Activated CD4-positive, alpha-beta T cell treated with anti-CD3 and anti-CD28 coated beads, Interleukin-2, Interleukin-6, amounts not matched to agents 100 ng/mL and 50 ng/mL, durations not matched to agents 16 hours and 8 hours (primary cell): ENCODE results near the gene ABCB6.
"Not testable (repeated sequence)": the region's sequence is repeated elsewhere in the genome, so short reads cannot be mapped to it uniquely, and the experiment has no call there.

Source experiments
- DNase-seq: peaks from one replicate; pipeline ENCODE4 v3.0.0-alpha.2; 2020

The ABCB6 gene

DNA sequence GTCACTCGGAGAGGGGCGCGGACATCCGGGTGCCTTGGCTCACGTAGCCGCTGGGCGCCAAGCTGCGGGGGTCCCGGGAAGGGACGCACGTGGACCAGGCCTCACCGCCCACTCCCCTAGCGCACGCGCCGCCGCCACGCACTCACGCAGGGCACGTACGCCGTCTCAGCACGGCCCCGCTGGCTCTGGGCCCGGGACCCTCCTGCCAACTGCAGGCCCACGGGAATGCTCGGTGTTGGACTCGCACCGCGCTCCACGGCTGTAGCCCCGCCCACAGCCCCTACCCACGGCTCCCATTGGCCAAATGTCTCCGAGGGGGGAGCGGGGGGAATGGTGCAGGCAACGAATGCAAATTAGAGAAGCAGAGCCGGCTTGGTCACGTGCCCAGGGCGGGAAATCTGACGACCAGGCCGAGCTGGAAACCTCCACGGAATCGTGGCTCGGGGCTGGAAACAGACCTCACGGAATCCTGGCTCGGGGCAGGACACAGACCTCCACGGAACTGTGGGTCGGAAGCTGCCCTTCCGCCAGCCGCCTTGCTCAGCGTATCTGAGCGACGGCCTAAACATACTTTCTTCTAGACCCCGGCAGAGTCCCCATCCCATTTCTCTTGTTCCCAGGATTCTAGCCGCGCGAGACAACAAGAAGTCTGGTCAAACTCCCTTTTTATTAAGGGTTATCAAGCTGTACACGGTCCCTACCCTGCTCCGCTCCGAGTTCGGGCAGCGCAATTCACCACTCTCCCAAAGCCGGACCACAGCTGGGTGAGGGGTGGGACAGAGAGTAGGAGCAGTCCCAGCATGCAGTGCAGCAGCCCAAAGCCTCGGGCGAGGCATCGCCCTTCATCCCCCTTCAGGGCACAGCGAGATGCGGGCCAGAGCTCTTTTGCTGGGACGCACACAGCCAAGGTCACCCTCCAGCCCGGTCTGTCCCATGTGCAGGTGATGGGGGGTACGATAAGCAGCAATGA lies at the start of gene ABCB6:
Gene ABCB6, minus strand, starts transcription at position 227 of the 970 bp plus-strand sequence. CDS start 285 bp downstream, outside the sequence.
- DNase-seq = peak; percentile 93

DNA sequence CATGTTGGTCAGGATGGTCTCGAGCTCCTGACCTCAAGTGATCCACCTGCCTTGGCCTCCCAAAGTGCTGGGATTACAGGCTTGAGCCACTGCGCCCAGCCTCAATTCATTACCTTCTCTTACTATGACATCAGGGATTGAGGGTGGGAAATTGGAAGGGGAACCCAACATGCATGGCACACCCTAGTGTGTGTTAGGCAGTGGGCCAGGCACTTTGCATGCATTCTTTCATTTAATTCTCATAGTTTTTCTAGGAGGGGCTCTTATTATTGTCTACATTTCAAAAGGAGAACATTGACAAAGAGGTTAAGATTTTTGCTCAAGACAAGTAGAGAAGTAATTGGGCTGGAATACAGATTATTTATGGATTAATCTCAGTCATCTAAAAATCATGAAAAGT lies 49.5 kb upstream of the ABCB6 start:
- no peak for DNase-seq

DNA sequence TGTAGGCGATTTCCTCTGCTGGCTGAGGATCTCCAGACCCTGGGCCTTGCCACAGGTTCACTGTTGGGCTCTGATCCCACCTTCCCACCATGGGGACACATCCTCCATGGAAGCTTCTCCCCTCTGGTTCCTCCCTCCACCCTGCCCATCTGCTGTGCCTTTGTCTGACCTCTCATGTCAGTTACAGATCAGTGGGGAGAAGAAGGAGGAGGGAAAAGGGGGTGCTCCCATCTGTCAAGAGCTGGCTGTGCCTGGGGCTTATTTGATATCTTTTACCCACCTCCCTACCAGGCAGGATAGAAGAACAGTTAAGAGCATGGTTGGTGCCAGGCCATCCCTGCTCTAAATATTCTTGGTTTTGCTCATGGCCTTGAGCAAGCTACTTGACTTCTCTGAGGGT lies 48.1 kb upstream of the ABCB6 start:
- DNase-seq = no peak

DNA sequence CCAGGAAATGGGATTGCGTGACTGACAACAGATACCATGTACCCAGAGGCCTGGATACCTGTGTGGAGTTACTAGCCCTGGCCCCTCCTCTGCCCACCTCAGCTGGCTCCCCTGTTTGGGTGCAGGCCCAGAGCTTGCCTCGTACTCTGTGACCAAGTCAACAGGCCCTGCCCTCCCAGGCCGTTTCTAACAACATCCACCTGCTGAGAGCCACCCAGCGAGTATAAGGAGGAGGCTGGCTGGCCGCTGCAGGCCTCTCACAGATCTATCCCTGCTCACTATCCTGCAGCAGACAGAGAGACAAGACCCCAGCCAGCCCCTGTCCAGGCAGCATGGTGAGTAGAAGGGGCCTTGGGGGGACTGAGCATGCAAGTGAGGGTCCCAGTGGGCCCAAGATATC lies 47.5 kb upstream of the ABCB6 start:
- no peak for DNase-seq

DNA sequence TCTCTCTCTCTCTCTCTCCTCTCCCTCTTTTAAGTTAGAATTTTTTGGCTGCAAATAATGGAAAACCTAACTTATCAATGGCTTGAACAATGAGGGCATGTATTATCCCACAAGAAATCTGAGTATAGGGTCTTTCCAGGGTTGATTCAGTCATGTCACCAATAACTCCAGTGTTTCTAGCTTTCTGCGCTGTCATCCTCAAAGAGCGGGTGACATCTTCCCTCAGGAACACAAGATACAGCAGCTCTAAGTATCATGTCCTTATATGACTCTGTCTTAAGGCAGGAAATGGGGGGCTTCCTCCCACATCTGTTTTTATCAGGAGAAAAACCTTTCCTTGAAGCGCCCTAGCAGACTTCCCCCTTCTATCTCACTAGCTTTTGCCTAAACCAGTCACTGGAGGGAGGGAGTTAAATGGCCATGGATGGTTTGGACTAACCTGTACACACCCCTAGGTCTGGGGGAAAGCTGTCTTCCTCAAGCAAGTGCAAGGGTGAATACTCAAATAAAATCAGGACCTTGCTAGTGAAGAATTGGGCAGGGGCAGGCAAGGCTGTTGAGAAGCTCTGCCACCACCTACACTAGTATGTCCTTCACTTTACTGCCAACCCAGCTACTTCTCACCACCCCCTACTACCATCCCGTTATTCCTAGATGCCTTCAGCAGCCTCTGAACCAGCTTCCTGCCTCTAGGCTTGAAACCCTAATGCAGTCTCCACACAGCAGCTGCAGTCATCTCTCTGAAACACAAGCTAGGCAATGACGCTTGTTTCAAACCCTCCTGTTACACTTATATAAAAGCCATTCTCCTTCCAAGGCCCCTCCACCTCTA lies 42.5 kb upstream of the ABCB6 start:
- DNase-seq = no peak

DNA sequence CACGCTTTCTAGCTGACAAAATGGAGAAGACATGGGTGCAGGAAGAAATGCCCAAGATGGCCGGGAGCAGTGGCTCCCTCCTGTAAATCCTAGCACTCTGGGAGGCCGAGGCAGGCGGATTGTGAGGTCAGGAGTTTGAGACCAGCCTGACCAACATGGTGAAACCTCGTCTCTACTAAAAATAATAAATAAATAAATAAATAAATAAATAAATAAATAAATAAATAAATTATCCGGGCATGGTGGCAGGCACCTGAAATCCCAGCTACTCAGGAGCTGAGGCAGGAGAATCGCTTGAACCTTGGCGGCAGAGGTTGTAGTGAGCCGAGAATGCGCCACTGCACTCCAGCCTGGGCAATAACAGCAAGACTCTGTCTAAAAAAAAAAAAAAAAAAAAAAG lies 40.2 kb upstream of the ABCB6 start:
- DNase-seq = not testable (repeated sequence)

DNA sequence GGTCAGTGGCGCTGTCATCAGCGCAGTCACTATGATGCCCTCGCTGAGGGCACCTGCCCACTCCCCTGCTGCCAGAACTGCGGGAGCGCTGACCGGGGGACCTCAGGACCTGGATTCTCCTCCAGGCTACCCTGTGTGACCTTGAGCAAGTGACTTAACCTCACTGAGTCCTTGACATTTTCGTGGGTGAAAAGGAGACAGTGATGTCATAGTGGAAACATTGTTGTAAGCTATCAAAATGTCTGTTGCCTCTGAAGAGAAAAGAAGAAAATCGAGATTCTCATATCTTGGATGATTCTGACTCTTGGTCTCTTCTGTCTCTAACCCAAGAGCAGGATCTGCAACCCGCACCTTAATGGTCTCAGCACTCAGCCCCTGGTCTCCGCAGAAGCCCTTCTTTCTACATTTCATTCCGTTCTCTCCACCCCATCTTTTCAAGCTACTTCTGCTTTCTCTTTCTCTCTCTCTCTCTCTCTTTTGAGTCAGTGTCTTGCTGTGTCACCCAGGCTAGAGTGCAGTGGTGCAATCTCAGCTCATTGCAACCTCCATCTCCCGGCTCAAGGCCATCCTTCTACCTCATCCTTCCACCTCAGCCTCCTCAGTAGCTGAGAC lies 35.9 kb upstream of the ABCB6 start:
- peak; percentile 62 for DNase-seq

DNA sequence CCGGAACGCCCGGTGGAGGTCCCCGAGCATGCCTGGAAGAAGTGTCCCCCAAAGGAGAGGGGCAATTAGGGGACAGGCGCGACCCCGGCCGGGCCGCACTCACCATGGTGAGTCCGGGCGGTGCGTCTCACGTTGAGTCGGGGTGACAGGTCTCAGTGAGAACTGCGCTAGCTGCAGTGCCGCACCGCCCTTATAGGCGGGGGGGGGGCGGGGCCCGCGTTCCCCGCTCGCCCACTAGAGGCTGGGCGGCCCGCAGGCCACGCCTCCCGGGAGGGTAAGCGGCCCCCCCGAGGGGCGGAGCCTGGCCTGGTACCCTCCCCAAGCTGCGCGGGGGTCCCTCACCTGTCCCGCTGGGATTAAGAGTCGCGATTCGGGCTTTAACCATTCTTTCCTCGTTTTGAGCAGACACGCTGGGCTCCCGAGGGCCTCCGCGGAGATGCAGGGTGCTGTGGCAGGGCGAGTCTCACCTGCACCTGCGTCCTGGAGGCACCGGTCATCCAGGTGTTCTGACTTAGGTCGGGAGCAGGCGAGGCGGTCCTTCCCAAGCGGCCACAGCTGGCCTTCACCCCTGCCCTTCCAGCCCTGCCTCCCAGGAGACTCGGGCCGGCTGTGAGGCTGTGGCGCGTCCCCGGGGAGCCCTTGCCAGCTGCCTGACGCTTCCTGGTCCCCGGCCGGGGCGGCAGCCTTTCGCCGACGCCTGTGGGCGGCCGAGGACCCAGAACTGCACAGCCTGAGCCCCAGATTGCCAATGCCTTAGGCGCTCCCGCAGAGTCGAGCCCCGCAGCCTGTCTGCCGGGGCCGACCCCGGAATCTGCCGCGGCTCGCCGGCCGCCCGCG lies 35.2 kb upstream of the ABCB6 start, which contains the start of gene TUBA4A:
Gene TUBA4A, minus strand, starts transcription at position 166 of the 837 bp plus-strand sequence. Its CDS starts 60 bp downstream, at position 106.
- DNase-seq = peak; percentile 93

DNA sequence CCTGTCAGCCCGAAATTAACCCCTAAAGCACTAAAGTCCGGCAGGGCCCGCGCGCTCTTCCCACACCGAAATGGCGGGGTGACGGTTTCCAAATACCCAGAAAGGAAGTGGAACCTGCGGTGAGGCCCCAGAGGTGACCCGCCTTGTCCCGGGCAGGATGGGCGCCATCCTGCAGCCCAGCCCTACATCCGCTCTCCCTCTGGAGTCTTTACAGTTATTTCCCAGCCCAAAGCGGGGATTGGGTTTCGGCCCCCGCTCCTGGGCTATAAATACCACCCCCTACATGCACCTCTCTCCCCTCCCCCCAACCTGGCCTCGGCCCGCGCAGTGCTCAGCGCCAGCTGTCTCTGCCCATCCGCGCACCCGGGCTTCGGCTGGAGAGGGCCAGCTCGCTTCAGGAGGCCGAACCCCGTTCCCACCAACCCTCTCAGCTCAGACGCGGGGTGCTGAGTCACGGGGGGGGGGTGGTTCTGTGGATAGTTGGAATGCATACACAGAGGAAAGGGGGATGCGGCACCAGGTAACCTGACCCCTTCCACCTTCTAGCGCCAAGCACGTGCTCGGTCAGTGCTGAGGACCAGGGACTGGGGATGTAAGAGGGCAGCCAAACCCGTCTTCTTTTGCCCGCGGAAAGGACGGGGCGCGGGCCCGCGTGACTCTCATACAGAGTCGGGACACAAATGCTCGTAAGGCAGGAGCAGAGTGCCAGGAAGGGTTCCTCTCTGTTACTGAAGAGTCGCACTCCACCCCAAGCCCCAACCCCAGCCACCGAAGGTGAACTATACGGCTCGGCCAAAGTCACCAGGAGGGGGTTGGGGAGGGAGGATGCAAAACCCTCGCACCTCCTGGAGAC lies 34.4 kb upstream of the ABCB6 start, which contains the start of gene TUBA4B:
Gene TUBA4B, plus strand, starts transcription at position 344 of the 853 bp plus-strand sequence. Its CDS starts 165 bp downstream, at position 509.
- peak; percentile 74 for DNase-seq

DNA sequence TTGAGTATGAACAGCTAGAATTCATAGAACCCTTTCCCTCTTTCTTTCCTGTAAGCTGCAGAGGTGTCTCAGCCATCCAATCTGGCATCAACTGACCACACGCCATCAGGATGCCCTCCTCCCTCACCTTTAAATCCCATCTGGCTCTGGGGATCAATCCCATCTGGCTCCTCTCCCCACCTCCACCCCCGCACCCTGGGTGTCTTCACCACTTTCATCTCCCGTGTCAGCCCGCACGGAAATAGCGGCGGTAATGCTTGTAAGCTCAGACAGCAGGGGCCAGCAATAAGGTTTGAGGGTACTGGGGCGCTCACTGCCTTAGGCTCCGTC lies 33.8 kb upstream of the ABCB6 start:
- DNase-seq = no peak

DNA sequence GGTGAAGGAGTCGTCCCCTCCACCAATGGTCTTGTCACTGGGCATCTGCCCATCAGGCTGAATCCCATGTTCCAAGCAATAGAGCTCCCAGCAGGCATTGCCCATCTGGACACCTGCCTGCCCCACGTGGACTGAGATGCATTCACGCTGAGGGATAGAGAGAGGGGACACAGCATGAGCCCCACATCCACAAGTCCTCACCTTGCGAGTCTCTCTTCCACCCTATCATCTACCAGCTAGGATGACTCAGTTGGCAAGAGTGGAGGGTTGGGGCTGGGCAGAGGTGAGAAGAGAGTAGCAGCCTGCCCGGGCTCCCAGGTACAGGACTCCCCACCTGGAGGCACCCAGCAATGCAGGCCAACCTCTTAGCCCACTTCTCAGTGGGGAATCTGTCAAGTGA lies 33.3 kb upstream of the ABCB6 start:
- DNase-seq = peak; percentile 45

DNA sequence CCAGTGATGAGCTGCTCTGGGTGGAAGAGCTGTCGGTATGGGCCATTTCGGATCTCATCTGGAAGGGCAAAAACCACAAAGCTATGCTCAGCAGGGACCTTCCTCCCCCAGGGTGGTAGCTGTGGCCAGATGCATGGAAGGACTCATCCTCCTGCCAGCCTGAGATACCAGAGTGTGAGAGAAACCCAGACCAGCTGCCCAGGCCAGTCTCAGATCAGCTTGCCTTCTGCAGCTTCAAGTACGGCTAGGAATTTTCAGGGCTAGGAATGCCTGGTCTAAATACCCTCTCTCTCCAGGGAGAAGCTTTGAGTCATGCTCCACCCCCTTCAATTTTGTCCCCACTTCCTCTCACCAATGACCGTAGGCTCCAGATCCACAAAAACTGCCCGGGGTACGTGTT lies 32.9 kb upstream of the ABCB6 start:
- no peak for DNase-seq

DNA sequence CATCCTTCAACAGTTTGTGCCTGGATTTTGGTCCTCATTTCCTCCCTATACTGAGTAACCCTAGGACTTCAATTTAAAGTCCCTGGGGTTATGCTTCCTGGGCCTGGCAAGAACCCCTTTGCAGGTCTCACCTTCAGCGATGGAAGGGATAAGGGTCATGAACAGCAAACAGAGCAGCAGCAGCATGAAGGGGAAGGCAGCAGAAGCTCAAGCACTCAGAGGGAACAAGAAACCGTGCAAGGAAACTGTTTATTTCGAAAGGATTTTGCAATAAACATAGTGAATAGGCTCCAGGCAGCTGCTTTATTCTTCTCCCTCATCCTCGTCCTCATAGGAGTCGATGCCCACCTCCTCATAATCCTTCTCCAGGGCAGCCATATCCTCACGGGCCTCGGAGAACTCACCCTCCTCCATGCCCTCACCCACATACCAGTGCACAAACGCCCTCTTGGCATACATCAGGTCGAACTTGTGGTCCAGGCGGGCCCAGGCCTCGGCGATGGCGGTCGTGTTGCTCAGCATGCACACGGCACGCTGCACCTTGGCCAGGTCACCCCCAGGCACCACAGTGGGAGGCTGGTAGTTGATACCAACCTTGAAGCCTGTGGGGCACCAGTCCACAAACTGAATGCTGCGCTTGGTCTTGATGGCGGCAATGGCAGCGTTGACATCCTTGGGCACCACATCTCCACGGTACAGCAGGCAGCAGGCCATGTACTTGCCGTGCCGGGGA lies 31.5 kb upstream of the ABCB6 start:
- DNase-seq = no peak

DNA sequence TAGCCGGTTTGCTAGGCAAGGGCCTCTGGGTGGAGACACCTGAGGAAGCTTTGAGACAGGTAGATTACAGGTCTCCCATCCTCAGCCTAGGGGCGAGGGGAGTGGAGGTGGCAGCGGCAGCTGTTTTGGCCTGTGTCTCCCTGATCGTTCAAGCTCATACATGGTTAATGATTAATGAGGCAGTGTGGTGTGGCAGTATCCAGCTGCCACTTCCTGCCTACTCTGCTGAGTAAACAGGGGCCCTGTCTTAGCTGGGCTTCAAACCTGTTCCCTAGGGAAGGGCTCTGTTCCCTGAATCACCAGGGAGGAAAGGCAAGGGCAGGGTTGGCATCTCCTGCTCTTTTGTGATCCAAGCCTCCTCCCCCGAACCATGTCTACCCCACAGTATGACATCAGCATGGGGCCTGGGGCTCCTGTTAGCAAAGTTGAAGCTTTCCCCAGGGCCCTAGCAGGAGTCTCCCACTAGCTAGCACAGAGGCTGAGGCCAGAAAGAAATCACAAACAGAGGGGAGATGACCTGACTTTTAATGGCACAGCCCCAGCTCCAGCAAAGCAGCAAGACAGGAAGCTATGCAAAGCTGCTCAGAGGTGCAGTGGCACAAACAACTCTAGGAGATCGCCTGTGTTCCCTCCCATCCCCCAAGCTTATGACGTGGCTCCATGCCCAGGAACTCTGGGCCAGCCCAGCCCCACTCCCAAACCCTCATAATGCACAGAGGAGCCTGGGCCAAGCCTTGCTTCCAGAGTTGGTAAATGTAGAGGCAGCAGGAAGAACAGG lies 30.6 kb upstream of the ABCB6 start:
- peak; percentile 70 for DNase-seq

DNA sequence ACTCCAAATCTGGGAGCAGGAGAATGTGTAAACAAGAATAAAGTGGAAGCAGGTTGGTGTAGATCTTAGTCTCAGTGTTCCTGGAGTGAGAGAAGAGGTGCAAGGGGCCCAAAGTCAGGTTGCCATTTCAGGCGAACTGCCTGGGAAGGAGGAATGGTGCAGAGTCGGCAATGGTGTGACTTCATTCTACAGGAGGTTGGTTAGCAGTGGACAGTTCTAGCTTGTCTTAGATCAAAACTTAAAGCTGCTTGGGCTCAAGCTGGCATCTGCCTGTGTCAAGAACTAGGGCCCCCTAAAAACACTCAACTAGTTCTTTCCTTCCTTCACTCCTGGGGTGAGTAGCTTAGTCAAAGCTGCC lies 30.1 kb upstream of the ABCB6 start:
- DNase-seq = peak; percentile 24

DNA sequence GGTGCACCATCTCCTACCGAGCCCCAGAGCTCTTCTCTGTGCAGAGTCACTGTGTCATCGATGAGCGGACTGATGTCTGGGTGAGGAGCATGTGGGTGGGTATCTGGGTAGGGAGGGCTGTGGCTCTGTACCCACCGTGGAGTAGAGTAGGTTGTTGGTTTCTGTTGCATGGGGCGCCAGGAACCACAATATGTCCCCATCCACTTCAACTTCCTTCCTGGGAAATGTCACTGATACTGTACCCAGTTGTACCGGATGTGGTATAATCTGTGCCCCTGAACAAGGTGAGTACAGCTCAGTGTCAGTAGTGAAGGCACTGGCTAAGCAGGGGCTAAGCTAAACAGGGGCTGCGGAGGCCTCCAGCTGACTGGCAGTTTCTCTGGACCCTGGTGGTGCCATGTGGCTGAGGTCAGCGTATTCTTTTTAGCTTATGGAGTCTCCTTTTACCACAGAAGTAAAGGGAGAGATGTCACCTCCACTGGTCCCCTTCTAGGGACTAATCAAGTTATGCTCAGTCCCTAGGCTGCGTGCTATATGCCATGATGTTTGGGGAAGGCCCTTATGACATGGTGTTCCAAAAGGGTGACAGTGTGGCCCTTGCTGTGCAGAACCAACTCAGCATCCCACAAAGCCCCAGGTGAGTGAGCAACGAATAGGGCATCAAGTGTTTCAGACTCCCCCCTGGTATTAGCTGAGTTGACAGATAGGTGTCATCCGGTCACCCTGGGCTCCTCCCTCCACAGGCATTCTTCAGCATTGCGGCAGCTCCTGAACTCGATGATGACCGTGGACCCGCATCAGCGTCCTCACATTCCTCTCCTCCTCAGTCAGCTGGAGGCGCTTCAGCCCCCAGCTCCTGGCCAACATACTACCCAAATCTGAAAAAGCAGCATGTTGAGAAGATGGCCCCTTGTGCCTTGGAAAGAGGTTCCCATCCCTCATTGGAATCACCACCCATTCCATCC lies 29.2 kb upstream of the ABCB6 start:
- peak; percentile 82 for DNase-seq

DNA sequence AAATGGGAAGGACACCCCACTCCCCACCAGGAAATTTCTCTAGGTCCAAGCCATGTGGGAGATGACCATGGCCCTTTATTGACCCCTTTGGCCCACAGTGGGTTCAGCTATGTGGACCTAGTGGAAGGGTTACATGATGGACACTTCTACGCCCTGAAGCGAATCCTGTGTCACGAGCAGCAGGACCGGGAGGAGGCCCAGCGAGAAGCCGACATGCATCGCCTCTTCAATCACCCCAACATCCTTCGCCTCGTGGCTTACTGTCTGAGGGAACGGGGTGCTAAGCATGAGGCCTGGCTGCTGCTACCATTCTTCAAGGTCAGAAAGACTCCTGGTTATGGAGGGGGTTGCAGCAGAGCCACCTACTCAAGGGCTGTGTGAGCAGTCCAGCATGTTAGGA lies 27.8 kb upstream of the ABCB6 start:
- DNase-seq = no peak

DNA sequence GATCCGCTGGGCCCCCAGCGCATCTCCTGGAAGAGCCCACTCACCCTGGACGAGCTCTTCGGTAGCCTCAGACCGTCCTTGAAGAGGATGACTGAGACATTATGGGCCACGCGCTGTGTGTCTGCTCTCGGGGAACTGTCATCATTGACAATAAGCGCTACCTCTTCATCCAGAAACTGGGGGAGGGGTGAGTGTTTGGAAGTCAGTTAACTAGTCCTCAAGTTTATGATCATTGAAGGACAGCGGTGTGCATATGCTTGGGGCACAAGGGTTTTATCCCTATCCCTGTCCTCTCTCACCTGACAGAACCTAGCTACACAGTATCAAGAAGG lies 27.1 kb upstream of the ABCB6 start:
- DNase-seq = peak; percentile 42
